Immature natural killer cell (primary cell): ENCODE results near the gene MYO15A. TPM values are rescaled to one million over a fixed set of nuclear protein-coding genes. Genes with fewer than 3 reads are reported as not detected.

Source experiments
- DNase-seq, 3 donors: peaks; one replicate each; pipeline ENCODE4 v3.0.0; 2022; ENCODE audit warnings: mixed read lengths in 1 of 3
- H3K27ac Mint-ChIP-seq, 6 donors: one replicate each; pipeline ENCODE4 v1.8.0; 2020; ENCODE audit warnings: mixed read lengths in 6 of 6, mild to moderate bottlenecking in 5 of 6, inconsistent platforms in 4 of 6, moderate library complexity in 3 of 6
- H3K27me3 Mint-ChIP-seq, 3 donors: one replicate each; pipeline ENCODE4 v1.8.0; 2020 to 2021; ENCODE audit warnings: low read depth in 3 of 3, mild to moderate bottlenecking in 3 of 3, mixed read lengths in 3 of 3, moderate library complexity in 3 of 3, inconsistent platforms in 1 of 3
- H3K36me3 Mint-ChIP-seq, 3 donors: one replicate each; pipeline ENCODE4 v1.8.0; 2020; ENCODE audit warnings: mixed read lengths in 3 of 3, inconsistent platforms in 2 of 3, mild to moderate bottlenecking in 2 of 3
- H3K4me1 Mint-ChIP-seq, 2 donors: one replicate each; pipeline ENCODE4 v1.8.0; 2020; ENCODE audit warnings: inconsistent platforms in 2 of 2, mild to moderate bottlenecking in 2 of 2, mixed read lengths in 2 of 2, moderate library complexity in 1 of 2
- H3K4me3 Mint-ChIP-seq, 5 donors: one replicate each; pipeline ENCODE4 v1.8.0; 2020; ENCODE audit warnings: mild to moderate bottlenecking in 5 of 5, mixed read lengths in 5 of 5, inconsistent platforms in 3 of 5, moderate library complexity in 3 of 5
- H3K9me3 Mint-ChIP-seq, 6 donors: one replicate each; pipeline ENCODE4 v1.8.0; 2020; ENCODE audit warnings: mild to moderate bottlenecking in 6 of 6, mixed read lengths in 6 of 6, inconsistent platforms in 4 of 6, moderate library complexity in 3 of 6
- polyA plus RNA-seq, 3 donors: library from polyadenylated mRNA; unstranded; fragments of 300-500 nt; fragmentation: Illumina TruSeq; gene quantifications; one replicate each; pipeline ENCODE4 v1.2.3, GENCODE V29; 2021

Gene MYO15A
- polyA plus RNA-seq, 3 donors from 2014 or later = 0.13 to 0.29 TPM; not detected in 1

DNA sequence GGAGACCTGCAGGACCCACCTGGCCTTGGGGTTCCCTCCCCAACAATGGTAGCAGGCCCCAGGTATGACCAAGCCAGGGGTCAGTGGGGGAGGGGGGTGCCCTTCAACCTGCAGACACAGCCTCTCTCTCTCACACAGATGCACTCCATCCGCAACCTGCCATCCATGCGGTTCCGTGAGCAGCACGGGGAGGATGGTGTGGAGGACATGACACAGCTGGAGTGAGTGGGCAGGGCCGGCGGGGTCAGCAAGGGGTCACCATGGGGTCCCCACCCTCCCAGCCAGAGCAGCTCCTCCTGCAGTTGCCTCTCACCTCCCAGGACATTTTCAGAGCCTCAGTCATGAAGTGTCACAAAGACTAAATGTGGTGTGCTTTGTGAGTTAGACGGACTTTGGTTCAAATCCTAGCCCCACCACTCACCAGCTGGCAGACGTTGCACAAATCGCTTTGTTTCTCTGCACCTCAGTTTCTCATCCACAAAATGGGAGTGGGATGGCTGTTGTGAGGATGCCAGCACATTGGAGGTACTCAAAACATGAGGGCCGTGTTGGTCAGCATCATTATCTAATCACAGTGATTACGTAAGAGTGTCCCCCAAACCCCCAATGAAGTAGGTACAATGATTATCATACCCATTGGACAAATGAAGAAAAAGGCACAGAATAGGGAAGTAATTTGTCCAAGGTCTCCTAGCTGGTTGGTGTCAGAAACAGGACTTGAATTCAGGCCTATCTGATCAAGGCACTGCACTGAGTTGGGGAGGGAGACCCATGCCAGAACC lies 16.0 kb downstream of the MYO15A start:
- H3K36me3 Mint-ChIP-seq = no peaks in the 10 kb centered on the region
- no peak for DNase-seq
- H3K4me3 Mint-ChIP-seq = no peak overlapping the region
- no peak overlapping the region for H3K27ac Mint-ChIP-seq
- no peaks in the 10 kb centered on the region for H3K4me1 Mint-ChIP-seq
- H3K9me3 Mint-ChIP-seq = no peaks in the 10 kb centered on the region
- H3K27me3 Mint-ChIP-seq = peaks cover 0 to 4% (median 0%) of the 10 kb centered on the region in 3 donors

DNA sequence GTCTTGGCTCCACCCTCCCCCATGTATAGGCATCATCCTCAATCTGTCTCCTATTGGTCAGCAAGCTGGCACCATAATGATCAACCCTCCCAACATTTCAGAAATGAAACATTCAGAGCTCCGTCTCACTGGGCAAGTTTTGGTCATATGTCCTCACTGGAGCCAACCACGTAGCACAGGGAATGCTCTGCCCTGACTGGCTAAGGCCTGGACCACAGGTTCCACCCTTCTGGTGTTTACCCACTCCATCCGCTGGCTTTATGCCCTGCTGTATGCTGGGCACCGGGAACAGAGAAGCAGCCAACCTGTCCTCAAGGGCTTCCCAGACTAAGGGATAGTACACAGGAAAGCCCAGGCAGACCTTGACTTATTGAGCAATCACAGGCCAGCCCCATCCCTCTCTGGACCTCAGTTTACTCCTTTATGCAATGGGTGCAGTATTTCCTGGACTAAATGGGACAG lies 20.5 kb downstream of the MYO15A start:
- Mint-ChIP-seq H3K27ac (no peak overlapping the region), H3K36me3 (no peaks in the 10 kb centered on the region), H3K4me1 (no peaks in the 10 kb centered on the region), H3K9me3 (peaks cover 0 to 2% (median 0%) of the 10 kb centered on the region in 6 donors), H3K4me3 (no peak overlapping the region), H3K27me3 (peaks cover 0 to 4% (median 2%) of the 10 kb centered on the region in 3 donors)
- no peak for DNase-seq

- no peaks in the 10 kb centered on the region for H3K4me1 Mint-ChIP-seq
- H3K36me3 Mint-ChIP-seq = no peaks in the 10 kb centered on the region
- H3K27me3 Mint-ChIP-seq = peaks cover 2 to 5% (median 4%) of the 10 kb centered on the region in 3 donors
- no peak overlapping the region for H3K27ac Mint-ChIP-seq
- DNase-seq = no peak
- H3K9me3 Mint-ChIP-seq = peaks cover 0 to 2% (median 0%) of the 10 kb centered on the region in 6 donors
- no peak overlapping the region for H3K4me3 Mint-ChIP-seq
Measured at GRCh38 chr17:18132711-18133110, 24.2 kb downstream of the MYO15A start.

DNA sequence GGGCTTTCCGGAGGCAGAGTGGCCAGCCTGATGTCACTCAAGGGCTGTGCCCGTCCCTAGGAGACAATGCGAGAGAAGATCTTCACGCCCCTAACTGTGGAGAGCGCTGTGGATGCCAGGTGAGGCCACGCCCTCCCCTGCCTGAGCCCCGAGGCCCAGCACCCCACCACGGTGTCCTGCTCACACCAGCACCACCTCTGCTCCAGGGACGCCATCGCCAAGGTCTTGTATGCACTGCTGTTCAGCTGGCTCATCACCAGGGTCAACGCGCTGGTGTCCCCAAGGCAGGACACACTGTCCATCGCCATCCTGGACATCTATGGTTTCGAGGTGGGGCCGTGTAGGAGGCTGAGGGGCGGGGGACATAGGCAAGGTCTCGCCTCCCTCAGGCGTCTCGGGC lies 27.8 kb downstream of the MYO15A start:
- peaks cover 0 to 5% of the 10 kb centered on the region in 2 donors for H3K4me1 Mint-ChIP-seq
- DNase-seq = no peak
- no peak overlapping the region for H3K4me3 Mint-ChIP-seq
- no peaks in the 10 kb centered on the region for H3K36me3 Mint-ChIP-seq
- H3K27me3 Mint-ChIP-seq = peaks cover 2 to 5% (median 4%) of the 10 kb centered on the region in 3 donors
- H3K9me3 Mint-ChIP-seq = peaks cover 0 to 2% (median 0%) of the 10 kb centered on the region in 6 donors
- H3K27ac Mint-ChIP-seq = no peak overlapping the region

DNA sequence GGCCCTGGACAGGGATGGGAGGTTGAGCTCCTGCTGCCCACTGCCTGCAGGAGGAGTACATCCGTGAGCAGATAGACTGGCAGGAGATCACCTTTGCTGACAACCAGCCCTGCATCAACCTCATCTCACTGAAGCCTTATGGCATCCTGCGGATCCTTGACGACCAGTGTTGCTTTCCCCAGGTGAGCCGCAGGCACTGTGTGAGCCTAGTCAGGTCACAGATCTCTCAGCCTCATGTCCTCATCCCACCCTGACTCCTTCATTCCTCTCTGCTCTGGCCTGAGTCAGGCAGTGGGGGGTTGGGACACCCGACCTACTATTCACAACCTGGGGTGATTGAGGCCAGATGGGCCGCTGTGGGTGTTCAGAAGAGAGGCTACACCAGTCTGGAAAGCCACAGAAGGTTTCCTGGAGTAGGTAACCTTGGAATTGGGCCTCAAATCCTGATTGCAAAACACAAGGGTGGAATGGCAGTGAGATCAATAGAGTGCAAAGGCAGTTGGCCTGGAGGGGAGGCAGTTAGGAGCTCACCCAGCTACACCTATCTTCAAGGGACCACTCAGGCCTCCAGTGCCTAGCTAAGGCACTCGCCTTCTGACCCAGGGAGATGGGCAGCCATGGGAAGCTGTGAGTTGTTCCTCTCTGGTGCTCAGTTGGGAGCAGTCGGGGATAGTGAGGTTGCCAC lies 29.7 kb downstream of the MYO15A start:
- DNase-seq = no peak
- H3K9me3 Mint-ChIP-seq = peaks cover 0 to 2% (median 0%) of the 10 kb centered on the region in 6 donors
- H3K36me3 Mint-ChIP-seq = no peaks in the 10 kb centered on the region
- no peak overlapping the region for H3K27ac Mint-ChIP-seq
- H3K4me3 Mint-ChIP-seq = no peak overlapping the region
- H3K4me1 Mint-ChIP-seq = peaks cover 0 to 6% of the 10 kb centered on the region in 2 donors
- H3K27me3 Mint-ChIP-seq = peaks cover 0 to 5% (median 4%) of the 10 kb centered on the region in 3 donors

DNA sequence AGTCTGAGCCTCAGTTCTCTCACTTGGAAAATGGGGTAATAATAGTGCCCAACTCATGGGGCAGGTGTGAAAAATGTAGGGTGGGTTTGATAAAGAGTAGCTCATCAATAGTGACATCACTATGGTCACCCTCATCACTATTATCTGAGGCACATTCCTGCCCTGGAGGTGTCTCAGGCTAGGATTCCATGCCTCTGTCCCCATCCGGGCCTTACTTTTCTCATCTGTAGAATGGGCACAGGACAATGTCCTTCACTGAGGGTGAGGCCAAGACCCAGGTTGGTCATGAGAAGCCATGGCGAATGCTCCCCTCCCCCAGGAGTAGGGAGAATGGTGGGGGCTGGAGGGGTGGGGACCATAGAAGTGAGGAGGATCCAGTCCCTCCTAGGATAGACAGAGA lies 30.5 kb downstream of the MYO15A start:
- Mint-ChIP-seq H3K9me3 (no peaks in the 10 kb centered on the region), H3K27ac (no peak overlapping the region), H3K27me3 (peaks cover 0 to 5% (median 4%) of the 10 kb centered on the region in 3 donors), H3K36me3 (no peaks in the 10 kb centered on the region), H3K4me1 (peaks cover 0 to 6% of the 10 kb centered on the region in 2 donors), H3K4me3 (no peak overlapping the region)
- no peak for DNase-seq

- H3K27ac Mint-ChIP-seq = no peak overlapping the region
- peaks cover 0 to 6% of the 10 kb centered on the region in 2 donors for H3K4me1 Mint-ChIP-seq
- no peaks in the 10 kb centered on the region for H3K36me3 Mint-ChIP-seq
- no peaks in the 10 kb centered on the region for H3K9me3 Mint-ChIP-seq
- peaks cover 0 to 5% (median 4%) of the 10 kb centered on the region in 3 donors for H3K27me3 Mint-ChIP-seq
- no peak overlapping the region for H3K4me3 Mint-ChIP-seq
- no peak for DNase-seq
Measured at GRCh38 chr17:18139498-18139897, 30.9 kb downstream of the MYO15A start.

DNA sequence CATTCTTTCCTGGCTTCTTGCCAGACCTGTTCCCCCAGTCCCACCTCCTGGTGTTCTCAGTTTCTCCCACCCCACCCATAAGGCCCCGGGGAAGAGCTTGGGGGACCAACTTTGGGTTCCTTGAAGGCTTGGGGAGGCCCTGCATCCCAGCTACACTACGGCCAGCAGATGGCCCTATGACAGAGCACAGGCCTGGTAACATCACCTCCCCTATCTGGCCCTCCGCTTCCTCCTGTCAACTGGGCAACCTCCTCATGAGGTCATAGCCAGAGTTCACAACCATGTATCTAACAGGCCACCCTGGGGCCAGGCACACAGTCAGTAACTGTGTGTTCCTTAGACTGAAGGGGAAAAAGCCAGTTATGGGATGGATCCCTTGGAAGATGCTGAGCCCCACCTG lies 31.4 kb downstream of the MYO15A start:
- H3K27ac Mint-ChIP-seq = no peak overlapping the region
- no peaks in the 10 kb centered on the region for H3K9me3 Mint-ChIP-seq
- peaks cover 0 to 6% of the 10 kb centered on the region in 2 donors for H3K4me1 Mint-ChIP-seq
- no peaks in the 10 kb centered on the region for H3K36me3 Mint-ChIP-seq
- no peak overlapping the region for H3K4me3 Mint-ChIP-seq
- peaks cover 0 to 5% (median 4%) of the 10 kb centered on the region in 3 donors for H3K27me3 Mint-ChIP-seq
- DNase-seq = no peak

DNA sequence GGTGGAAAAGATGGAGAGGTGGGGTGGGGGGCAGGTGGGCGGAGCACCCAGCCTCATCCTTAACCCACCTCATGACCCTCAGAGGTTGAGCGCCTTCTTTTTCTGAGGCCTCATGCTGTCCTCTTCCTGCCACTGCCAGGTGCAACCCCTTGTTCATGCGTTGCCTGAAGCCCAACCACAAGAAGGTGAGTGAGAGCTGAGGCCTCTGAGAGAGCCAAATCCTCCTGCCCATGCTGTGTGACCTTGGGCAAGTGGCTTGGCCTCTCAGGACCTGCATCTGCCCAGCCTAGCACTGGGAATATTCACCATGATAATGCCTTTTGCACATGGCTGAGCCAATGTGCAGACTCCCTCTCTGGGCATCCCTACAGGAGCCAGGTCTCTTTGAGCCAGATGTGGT lies 32.1 kb downstream of the MYO15A start:
- H3K36me3 Mint-ChIP-seq = no peaks in the 10 kb centered on the region
- peaks cover 0 to 6% of the 10 kb centered on the region in 2 donors for H3K4me1 Mint-ChIP-seq
- H3K9me3 Mint-ChIP-seq = no peaks in the 10 kb centered on the region
- no peak for DNase-seq
- H3K27me3 Mint-ChIP-seq = peaks cover 0 to 4% (median 4%) of the 10 kb centered on the region in 3 donors
- no peak overlapping the region for H3K4me3 Mint-ChIP-seq
- no peak overlapping the region for H3K27ac Mint-ChIP-seq

DNA sequence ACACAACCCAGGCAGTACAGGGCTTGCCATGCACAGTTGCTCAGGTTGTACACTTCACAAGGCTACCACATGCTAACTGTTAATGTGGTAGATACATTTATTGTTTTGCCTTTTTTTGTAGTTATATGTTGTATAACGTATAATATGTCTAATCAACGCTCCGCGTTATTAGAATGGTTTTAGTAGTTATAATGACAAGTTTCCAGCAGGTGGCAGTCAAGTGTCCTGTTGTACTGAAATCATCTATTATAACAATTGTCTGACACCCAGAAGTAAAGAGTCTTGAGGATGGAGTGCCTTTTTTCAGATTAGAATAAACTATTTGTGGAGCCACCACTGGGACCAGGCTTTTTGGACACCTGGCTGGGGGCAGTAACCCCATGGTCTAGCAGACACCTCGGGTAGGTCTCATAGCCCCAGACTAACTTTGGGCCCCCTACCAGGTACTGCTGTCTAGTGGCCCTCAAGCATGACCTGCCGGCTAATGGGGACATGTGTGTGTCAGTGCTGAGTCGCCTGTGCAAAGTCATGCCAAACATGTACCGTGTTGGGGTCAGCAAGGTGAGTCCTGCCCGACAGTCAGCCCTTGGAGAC lies 32.8 kb downstream of the MYO15A start:
- Mint-ChIP-seq H3K4me1 (peaks cover 0 to 6% of the 10 kb centered on the region in 2 donors), H3K27me3 (peaks cover 0 to 2% (median 0%) of the 10 kb centered on the region in 3 donors), H3K36me3 (no peaks in the 10 kb centered on the region), H3K4me3 (no peak overlapping the region), H3K9me3 (no peaks in the 10 kb centered on the region), H3K27ac (peak overlapping the region in 1 of 6 donors; percentile 3)
- peak; percentile 43 to 50 (median 43) for DNase-seq

- Mint-ChIP-seq H3K4me1 (peaks cover 0 to 6% of the 10 kb centered on the region in 2 donors), H3K4me3 (no peak overlapping the region), H3K27ac (no peak overlapping the region), H3K27me3 (peaks cover 0 to 2% (median 0%) of the 10 kb centered on the region in 3 donors), H3K36me3 (no peaks in the 10 kb centered on the region), H3K9me3 (no peaks in the 10 kb centered on the region)
- DNase-seq = no peak
Measured at GRCh38 chr17:18142417-18142816, 33.9 kb downstream of the MYO15A start.

- no peaks in the 10 kb centered on the region for H3K36me3 Mint-ChIP-seq
- no peak overlapping the region for H3K27ac Mint-ChIP-seq
- no peak overlapping the region for H3K4me3 Mint-ChIP-seq
- H3K27me3 Mint-ChIP-seq = peaks cover 0 to 2% (median 2%) of the 10 kb centered on the region in 3 donors
- H3K9me3 Mint-ChIP-seq = no peaks in the 10 kb centered on the region
- H3K4me1 Mint-ChIP-seq = peaks cover 0 to 6% of the 10 kb centered on the region in 2 donors
- no peak for DNase-seq
Measured at GRCh38 chr17:18143044-18143936, 34.7 kb downstream of the MYO15A start.

GRCh38 chr17:18144261-18144660 lies 35.7 kb downstream of the MYO15A start:
- no peak for DNase-seq
- no peak overlapping the region for H3K4me3 Mint-ChIP-seq
- peaks cover 0 to 6% of the 10 kb centered on the region in 2 donors for H3K4me1 Mint-ChIP-seq
- peaks cover 0 to 2% (median 2%) of the 10 kb centered on the region in 3 donors for H3K27me3 Mint-ChIP-seq
- H3K9me3 Mint-ChIP-seq = no peaks in the 10 kb centered on the region
- no peaks in the 10 kb centered on the region for H3K36me3 Mint-ChIP-seq
- no peak overlapping the region for H3K27ac Mint-ChIP-seq
